Stimulated activated naive CD8-positive, alpha-beta T cell treated with anti-CD3 and anti-CD28 coated beads, Interleukin-15, Interleukin-2, amounts not matched to agents 100 ng/mL and 50 ng/mL, for 24 hours (primary cell): Measurements from ENCODE around the gene UBE2D2.
A peak's percentile ranks its signal among the peaks of the same experiment; 100 is the strongest.

Experiments
- H3K27ac Mint-ChIP-seq: one replicate; pipeline ENCODE4 v1.8.0; 2021; ENCODE audit warnings: mild to moderate bottlenecking, mixed read lengths
- H3K27me3 Mint-ChIP-seq: one replicate; pipeline ENCODE4 v1.8.0; 2021; ENCODE audit warnings: mixed read lengths
- H3K36me3 Mint-ChIP-seq: one replicate; pipeline ENCODE4 v1.8.0; 2021; ENCODE audit warnings: low read depth, mixed read lengths
- H3K4me1 Mint-ChIP-seq: one replicate; pipeline ENCODE4 v1.8.0; 2021; ENCODE audit warnings: low read depth, mixed read lengths
- H3K4me3 Mint-ChIP-seq: one replicate; pipeline ENCODE4 v1.8.0; 2021; ENCODE audit warnings: mild to moderate bottlenecking, mixed read lengths
- H3K9me3 Mint-ChIP-seq: one replicate; pipeline ENCODE4 v1.8.0; 2021; ENCODE audit warnings: mixed read lengths

Gene UBE2D2

DNA sequence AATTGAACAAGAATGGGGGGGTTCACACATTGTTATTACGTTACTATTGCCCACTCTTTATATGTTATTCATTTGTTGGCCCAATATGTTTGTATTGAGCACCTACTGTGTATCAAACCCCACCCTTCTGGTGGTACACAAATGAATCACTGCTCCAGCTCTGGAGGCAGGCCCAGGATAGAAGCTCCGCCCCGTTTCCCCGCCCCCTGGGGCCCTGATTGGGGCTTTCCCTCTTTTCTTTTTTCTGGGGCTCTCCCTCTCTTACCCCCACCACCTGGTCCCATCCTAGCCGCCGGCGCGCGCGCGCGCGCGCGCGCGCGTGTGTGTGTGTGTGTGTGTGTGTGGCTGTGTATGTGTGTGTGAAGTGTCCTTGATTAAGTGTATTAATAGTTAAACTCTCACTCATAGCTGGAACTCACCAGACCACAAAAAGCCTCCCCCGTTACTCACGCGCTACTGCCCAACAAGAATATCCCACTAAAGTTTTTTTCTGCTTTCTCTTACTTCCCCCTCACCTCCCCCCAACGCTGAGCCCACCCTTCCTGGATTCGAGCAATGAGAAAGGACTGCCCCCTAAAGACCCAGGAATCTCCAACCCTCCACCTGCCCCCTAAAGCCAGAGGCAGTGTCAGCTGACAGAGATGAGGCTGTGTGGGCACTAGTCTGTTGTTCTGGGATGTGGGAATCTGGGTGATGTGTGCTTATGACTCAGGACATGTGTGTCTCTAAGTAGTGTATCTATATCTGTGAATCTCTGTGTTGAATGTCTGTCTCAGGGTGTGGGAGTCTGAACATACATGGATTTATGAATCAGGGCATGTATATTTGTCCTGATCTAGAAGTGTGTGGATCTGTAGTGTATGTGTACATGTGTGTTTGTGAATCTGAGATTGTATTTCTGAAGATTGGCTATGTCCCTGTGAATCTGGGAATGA, 91.0 kb downstream of the UBE2D2 start:
- H3K36me3 Mint-ChIP-seq, result no peaks in the 10 kb centered on the region
- H3K9me3 Mint-ChIP-seq, result no peaks in the 10 kb centered on the region
- H3K27me3 Mint-ChIP-seq, result peaks cover 23% of the 10 kb centered on the region
- H3K27ac Mint-ChIP-seq, result peak overlapping the region; percentile 71
- H3K4me1 Mint-ChIP-seq, result peaks cover 70% of the 10 kb centered on the region
- H3K4me3 Mint-ChIP-seq, result peak overlapping the region; percentile 56

DNA sequence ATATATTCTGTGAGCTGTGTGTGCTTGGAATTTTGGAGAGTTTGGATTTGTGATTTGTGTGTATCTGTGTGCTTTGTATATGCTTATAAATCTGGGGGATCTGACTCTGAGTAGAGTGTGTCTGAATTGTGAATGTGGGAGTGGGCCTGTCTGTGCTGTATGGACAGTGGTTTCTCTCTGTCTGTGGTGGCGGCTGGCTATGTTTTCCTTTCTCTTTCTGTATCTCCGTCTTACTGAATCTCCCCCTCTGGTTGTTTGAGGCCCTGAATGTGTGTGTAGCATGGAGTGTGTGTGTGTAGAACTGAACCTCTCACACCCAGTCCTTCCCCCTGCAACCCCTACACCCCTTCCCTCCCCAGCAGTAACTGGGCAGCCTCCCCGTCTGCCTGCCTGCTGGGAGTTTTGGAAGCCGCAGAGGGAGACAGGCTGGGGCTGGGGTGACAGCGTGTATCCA, 91.7 kb downstream of the UBE2D2 start:
- Mint-ChIP-seq H3K9me3 (no peaks in the 10 kb centered on the region), H3K27ac (peak overlapping the region; percentile 62), H3K27me3 (peaks cover 16% of the 10 kb centered on the region), H3K4me1 (peaks cover 70% of the 10 kb centered on the region), H3K4me3 (peak overlapping the region; percentile 56), H3K36me3 (no peaks in the 10 kb centered on the region)

DNA sequence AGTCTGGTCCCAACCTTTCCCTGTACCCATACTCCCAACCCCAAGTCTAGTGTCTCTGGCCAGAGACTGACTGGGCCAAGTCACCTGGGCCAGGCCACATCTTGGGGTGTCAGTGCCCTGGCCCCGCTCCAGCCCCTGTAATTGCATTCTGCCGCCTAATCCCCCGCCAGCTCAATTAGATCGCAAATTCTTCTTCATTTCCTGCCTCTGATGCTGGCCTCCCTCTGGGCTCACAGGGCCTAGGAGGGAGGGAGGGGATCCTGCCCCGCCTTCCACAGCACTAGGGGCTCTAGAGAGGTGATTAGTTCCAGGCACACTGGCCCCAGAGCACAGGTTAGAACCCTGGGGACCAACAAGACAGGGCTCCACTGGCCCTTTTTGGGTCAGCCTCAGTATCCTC, 92.5 kb downstream of the UBE2D2 start:
- Mint-ChIP-seq H3K9me3 (no peaks in the 10 kb centered on the region), H3K27me3 (peaks cover 16% of the 10 kb centered on the region), H3K4me1 (peaks cover 76% of the 10 kb centered on the region), H3K27ac (no peak overlapping the region), H3K36me3 (no peaks in the 10 kb centered on the region), H3K4me3 (no peak overlapping the region)

DNA sequence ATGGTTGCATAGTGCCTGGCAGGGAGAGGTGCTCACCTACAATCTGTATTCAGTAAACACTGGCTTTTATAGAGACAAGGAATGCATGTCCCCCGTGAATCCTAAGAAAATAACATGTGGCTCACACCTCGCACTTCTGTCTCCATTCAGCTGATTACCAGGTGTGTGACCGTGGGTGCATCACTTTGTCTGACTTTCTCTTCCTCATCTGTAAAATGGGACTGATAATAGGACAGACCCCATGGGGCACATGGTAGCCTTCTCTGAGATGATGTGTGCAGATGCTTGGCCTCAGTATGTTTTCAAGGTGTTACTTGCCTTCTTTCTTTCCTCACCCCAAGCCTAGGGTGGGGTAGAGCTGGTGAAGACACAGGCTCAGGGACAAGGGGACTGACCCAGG, 93.3 kb downstream of the UBE2D2 start:
- H3K27ac Mint-ChIP-seq, result no peak overlapping the region
- no peaks in the 10 kb centered on the region for H3K36me3 Mint-ChIP-seq
- H3K4me1 Mint-ChIP-seq, result peaks cover 80% of the 10 kb centered on the region
- H3K27me3 Mint-ChIP-seq, result peaks cover 14% of the 10 kb centered on the region
- no peaks in the 10 kb centered on the region for H3K9me3 Mint-ChIP-seq
- no peak overlapping the region for H3K4me3 Mint-ChIP-seq

DNA sequence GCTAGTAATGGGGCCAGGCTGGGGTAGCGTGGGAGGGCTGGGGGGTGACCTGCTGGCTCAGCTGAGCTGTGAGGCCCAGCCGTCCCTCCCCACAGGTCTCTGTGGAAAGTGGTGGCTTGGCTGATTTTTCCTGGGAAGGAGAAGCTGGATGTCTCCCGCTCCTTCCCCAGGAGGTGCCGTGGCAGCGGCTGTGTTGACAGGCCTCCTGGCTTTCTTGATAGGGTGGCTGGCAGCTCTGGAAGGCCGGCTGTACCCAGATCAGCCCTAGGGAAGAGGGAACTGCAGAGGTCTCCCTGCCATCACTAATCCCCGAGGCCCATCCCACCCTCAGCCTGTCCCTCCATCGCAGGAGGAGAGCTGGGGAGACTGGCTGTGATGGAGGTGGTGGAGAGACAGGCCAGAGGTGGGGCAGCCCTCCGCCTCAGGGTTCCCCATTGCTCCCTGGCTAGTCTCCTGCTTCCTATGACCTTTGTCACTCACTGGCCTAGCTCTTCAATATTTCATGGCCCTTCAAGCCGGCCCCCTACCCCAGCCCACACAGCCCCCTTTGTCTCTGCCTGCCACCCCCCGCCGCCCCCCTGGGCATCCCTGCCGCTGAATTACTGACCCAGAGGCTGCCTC, 93.8 kb downstream of the UBE2D2 start:
- H3K36me3 Mint-ChIP-seq, result no peaks in the 10 kb centered on the region
- peaks cover 75% of the 10 kb centered on the region for H3K4me1 Mint-ChIP-seq
- no peak overlapping the region for H3K27ac Mint-ChIP-seq
- no peaks in the 10 kb centered on the region for H3K9me3 Mint-ChIP-seq
- peaks cover 9% of the 10 kb centered on the region for H3K27me3 Mint-ChIP-seq
- no peak overlapping the region for H3K4me3 Mint-ChIP-seq

DNA sequence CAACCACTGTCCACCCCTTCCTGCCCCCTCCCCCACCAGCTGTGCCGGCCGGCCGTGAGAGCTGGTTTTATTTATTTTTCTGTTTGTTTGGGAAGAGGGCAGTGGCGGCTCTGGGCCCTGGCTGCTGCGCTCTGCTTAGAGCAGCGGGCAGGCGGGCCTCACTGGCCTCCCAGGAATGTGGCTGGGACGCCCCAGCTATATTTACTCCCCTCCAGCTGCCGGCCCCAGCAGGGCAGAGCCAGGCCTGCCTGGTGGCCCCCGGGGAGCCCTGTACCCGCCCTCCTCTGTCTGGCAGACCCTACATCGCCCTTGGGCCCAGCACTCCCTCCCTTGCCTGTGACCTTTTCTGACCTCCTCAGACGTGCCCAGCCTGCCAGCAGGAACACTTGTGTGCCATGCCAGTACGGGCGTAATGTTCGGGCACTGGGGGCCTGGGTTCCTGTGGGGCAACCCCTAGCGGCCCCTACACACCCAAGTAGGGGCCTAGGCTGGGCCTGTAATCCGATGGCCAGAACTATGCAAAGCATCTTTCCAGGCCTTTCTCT, 94.7 kb downstream of the UBE2D2 start:
- H3K4me1 Mint-ChIP-seq, result peaks cover 68% of the 10 kb centered on the region
- H3K36me3 Mint-ChIP-seq, result no peaks in the 10 kb centered on the region
- H3K27me3 Mint-ChIP-seq, result peaks cover 9% of the 10 kb centered on the region
- H3K9me3 Mint-ChIP-seq, result no peaks in the 10 kb centered on the region
- H3K27ac Mint-ChIP-seq, result no peak overlapping the region
- H3K4me3 Mint-ChIP-seq, result no peak overlapping the region

DNA sequence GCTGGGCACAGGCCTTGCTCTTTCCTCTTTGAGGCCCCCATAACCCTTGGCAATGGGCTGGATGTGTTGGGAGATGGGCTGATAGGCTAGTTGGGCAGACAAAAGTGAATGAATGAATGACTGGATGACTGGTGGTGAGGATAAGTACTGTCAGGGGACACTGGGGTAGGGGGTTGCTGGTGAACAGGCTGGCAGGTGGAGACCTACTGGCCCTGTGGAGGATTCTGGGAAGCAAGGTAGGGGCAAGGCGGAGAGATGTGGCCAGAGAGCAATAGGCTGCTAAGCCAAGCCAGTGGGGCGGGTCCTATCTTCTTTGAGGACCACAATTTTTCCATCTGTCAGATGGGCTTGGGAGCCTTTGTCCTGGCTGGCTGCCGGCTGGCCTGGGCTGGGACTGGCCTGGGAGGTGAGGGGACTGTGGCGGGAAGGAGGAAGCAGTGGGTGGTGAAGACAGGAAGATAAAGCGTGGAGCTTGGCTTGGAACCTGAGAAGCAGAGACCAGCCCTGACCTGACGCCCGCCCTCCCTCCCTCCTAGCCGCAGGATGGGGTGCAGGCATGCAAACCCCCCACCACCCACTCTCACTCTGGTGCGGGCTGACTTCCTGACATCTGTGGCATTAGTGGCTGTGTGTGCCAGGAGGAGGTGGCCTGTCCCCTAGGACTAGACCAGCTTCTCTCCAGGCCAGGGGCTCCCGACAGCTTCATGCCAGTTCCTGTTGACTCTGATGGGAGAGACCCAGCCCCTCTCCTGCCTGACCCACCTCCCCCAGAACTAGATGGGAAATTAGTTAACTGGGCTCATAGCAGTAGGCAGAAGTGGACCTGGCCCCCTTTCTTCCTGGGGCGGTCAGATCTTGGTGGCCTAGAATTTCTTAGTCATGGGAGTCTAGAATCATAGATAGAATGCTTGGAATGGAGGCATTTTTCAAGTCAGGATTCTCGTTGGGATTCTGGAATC, 96.5 kb downstream of the UBE2D2 start:
- Mint-ChIP-seq H3K27me3 (peaks cover under 1% of the 10 kb centered on the region), H3K36me3 (no peaks in the 10 kb centered on the region), H3K9me3 (no peaks in the 10 kb centered on the region), H3K27ac (peak overlapping the region; percentile 40), H3K4me3 (no peak overlapping the region), H3K4me1 (peaks cover 56% of the 10 kb centered on the region)

DNA sequence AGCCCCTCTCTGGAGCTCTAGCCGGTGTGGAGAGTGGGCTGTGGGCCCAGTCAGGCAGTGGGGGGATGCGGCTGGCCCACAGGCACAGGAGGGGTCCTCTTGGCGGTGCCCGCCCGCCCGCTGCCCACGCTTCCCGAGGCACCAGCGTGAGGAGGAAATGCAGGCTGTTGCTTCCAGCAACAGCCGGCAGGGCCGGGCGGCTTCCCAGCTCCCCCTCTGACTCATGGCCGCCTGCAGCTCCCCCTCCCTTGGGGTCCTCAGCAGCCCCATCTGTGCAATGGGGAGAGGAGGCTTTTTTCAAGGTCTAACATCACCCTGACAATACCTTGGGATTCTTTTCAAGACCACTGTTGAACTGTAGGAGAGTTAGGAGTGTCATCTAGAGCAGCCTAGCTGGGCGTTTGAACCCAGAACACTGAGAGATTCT, 97.4 kb downstream of the UBE2D2 start:
- peak overlapping the region; percentile 75 for H3K27ac Mint-ChIP-seq

DNA sequence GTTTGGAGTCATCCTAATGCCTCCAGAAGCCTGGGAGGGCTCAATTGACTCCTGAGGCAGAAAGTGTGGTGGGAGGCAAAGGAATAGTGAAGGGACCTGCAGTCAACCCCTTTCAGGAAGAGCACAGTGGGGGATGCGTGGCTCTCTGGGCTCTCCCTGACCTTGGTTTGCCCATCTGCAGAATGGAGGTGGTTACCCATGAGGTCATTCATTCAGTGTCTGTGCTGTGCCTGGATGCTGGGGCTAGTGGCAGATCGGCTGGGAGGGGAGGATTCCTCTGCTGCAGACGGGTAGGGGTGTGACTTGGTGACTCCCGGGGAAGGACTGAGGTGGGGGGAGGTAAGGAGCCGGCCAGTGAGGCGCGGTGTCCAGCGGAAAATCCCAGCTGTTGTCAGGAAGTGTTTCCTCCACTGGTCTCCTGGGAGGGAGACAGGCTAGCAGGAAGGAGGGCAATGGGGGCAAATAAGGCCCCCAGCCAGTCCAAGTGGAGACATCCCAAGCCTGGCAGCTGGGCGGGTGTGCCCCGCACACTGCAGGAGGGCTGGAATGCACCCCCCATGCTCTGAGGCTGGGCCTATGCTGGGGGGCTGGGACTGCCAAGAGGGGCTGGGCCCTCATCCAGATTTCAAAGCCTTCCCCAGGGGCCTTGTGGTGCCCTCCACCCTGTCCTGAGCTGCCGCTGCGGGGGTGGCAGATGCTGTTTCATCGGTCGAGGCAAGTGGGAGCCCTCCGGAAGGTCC, 98.0 kb downstream of the UBE2D2 start:
- Mint-ChIP-seq H3K27me3 (no peaks in the 10 kb centered on the region), H3K9me3 (no peaks in the 10 kb centered on the region), H3K27ac (peak overlapping the region; percentile 75), H3K36me3 (no peaks in the 10 kb centered on the region), H3K4me1 (peaks cover 56% of the 10 kb centered on the region), H3K4me3 (peak overlapping the region; percentile 66)

More for the DNA sequence above, 97.4 kb downstream of the UBE2D2 start:
- Mint-ChIP-seq H3K4me3 (no peak overlapping the region), H3K9me3 (no peaks in the 10 kb centered on the region), H3K4me1 (peaks cover 58% of the 10 kb centered on the region), H3K36me3 (no peaks in the 10 kb centered on the region), H3K27me3 (no peaks in the 10 kb centered on the region)

DNA sequence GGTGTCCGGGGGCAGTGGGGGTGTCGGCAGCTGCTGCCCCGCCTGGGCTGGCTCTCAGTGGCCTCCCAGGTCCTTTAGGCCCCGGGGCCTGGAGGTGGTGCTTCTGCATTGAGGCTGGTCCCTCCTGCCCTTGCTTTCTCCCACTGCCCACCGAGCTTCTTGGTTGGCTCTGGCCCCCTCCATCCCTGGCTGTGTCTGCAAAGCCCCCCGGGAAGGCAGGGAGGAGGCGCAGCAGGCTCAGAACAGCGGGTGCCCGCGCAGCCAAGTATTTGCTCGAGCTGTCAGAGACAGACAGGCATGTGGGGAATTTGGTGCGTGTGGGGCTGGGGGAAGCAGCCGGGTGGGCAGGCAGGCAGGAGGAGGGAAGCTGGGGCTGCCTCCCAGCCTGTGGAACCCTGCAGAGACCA, 98.6 kb downstream of the UBE2D2 start:
- peaks cover 56% of the 10 kb centered on the region for H3K4me1 Mint-ChIP-seq
- H3K4me3 Mint-ChIP-seq, result no peak overlapping the region
- no peaks in the 10 kb centered on the region for H3K27me3 Mint-ChIP-seq
- H3K9me3 Mint-ChIP-seq, result no peaks in the 10 kb centered on the region
- no peaks in the 10 kb centered on the region for H3K36me3 Mint-ChIP-seq
- no peak overlapping the region for H3K27ac Mint-ChIP-seq

DNA sequence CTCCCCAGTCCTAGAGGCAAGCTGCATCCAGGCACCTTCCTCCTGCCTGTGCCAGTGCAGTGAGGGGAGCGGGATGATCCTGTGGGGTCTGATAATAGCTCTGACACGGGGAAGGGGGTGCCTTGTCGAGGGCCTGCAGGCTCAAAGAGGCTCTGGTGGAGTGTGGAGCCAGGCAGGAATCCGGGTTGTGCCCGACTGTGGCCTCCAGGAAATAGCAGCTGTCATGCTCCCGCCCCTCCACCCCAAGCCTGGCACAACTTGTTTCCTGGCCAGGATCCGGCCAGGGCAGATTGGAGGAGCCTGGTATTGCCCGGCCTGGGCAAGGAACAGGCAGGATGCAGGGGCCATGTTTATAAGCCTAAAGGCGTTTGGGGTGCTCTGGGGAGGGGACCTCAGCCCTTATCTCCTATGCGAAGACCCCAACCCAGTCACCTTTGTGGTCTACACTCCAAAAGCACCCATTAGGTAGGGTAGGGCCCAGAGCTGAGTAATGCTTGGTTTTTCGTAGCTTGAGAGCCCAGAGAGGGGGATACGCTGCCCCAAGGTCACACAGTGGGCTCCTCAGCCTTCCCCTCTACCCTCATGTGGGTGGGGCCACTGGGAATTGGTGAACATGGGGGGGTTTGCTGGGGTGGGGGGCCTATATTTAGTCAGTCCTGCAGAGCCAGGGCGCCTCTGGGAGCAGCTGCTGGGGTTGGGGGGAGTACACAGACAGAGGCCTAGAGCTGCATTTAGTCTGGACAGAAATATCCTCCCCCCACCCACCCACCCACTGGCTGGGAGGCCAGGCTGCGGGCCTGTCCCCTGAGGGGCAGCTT, 99.2 kb downstream of the UBE2D2 start:
- H3K4me3 Mint-ChIP-seq, result no peak overlapping the region

DNA sequence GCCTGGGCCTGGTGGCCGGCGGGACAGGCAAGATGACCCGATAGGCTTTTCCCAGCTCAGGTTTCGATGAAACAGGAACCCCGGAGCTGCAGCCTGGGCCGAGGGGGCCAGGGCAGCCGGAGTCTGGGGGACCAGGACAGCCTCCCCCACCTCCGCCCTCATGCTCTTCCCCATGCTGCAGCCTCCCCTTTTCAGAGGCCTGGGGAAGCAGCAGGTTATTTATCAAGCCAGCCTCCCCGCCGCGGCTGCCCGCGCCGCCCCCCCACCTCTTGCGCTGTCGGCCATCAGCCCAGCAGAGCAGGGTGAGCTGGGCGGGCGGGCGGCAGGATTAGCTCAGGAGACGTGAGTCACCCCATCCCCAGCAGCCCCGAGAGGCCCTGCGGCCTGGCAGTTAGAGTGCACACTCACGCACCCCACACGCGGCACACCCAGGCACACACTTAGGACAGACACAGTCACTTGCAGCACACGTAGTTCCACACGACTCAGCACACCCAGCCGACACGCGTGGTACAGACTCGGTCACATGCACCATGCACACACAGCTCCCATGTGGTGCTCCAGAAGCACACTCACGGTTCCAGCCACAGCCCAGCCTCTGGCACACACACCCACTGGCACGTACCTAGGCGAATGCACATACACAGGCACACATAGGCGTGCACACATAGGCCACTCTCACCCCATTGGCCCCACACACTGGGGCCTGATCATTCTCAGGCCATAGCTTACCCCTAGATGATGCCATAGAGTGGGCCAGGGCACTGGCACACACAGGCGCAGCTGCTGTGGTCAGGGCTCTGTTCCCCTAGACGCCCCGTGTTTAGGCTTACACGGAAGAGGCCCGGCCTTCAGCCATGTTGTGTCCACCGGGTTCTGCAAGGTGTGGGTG, 100.0 kb downstream of the UBE2D2 start:
- Mint-ChIP-seq H3K9me3 (no peaks in the 10 kb centered on the region), H3K36me3 (no peaks in the 10 kb centered on the region), H3K27me3 (no peaks in the 10 kb centered on the region), H3K4me3 (no peak overlapping the region), H3K4me1 (peaks cover 53% of the 10 kb centered on the region), H3K27ac (peak overlapping the region; percentile 77)

More for the DNA sequence above, 99.2 kb downstream of the UBE2D2 start:
- Mint-ChIP-seq H3K9me3 (no peaks in the 10 kb centered on the region), H3K27ac (peak overlapping the region; percentile 11), H3K4me1 (peaks cover 56% of the 10 kb centered on the region), H3K36me3 (no peaks in the 10 kb centered on the region), H3K27me3 (no peaks in the 10 kb centered on the region)
